Parathyroid adenoma (tissue), 2 donors: ENCODE results near the gene IRAK2.

Experiments used
- H2AFZ ChIP-seq: fragments of 300-600 bp; sonication (generic); one replicate; pipeline ENCODE4 v1.7.0; 2017; ENCODE audit warnings: antibody characterized with exemption, mild to moderate bottlenecking
- H3K27ac ChIP-seq: fragments of 300-600 bp; sonication (generic); one replicate; pipeline ENCODE4 v1.7.0; 2017
- H3K27me3 ChIP-seq: fragments of 300-600 bp; sonication (generic); one replicate; pipeline ENCODE4 v1.7.0; 2017; ENCODE audit warnings: low read length; ENCODE audit not compliant: control insufficient read depth, insufficient read depth
- H3K36me3 ChIP-seq: fragments of 300-600 bp; sonication (generic); one replicate; pipeline ENCODE4 v1.7.0; 2017; ENCODE audit warnings: low read length; ENCODE audit not compliant: control insufficient read depth, insufficient read depth
- H3K4me1 ChIP-seq: fragments of 300-600 bp; sonication (generic); one replicate; pipeline ENCODE4 v1.7.0; 2017; ENCODE audit warnings: control low read depth
- H3K4me2 ChIP-seq: fragments of 300-600 bp; sonication (generic); one replicate; pipeline ENCODE4 v1.7.0; 2017; ENCODE audit warnings: low read length
- H3K4me3 ChIP-seq: fragments of 300-600 bp; sonication (generic); one replicate; pipeline ENCODE4 v1.7.0; 2017; ENCODE audit warnings: low read depth, low read length
- H3K79me2 ChIP-seq: fragments of 300-600 bp; sonication (generic); one replicate; pipeline ENCODE4 v1.7.0; 2017; ENCODE audit warnings: control low read depth
- H3K9ac ChIP-seq: fragments of 300-600 bp; sonication (generic); one replicate; pipeline ENCODE4 v1.7.0; 2017; ENCODE audit warnings: mild to moderate bottlenecking
- H3K9me3 ChIP-seq: fragments of 300-600 bp; sonication (generic); one replicate; pipeline ENCODE4 v1.7.0; 2017; ENCODE audit warnings: low read length; ENCODE audit not compliant: control insufficient read depth
- CTCF ChIP-seq: fragments of 300-600 bp; sonication (generic); IDR thresholded peaks from one replicate; pipeline ENCODE4 v1.7.0; 2017; ENCODE audit warnings: antibody characterized with exemption, mild to moderate bottlenecking
- donor health status: primary hyperparathyroidism.

The IRAK2 gene

GRCh38 chr3:10238345-10239183 lies 73.8 kb downstream of the IRAK2 start:
- Histone ChIP-seq H3K4me1 (no peaks in the 10 kb centered on the region), H3K9me3 (no peaks in the 10 kb centered on the region), H3K27me3 (no peaks in the 10 kb centered on the region), H3K4me2 (no peak overlapping the region), H3K36me3 (no peaks in the 10 kb centered on the region), H3K79me2 (no peaks in the 10 kb centered on the region), H3K27ac (no peak overlapping the region), H3K9ac (no peak overlapping the region), H2AFZ (no peak overlapping the region), H3K4me3 (no peak overlapping the region)
- TF ChIP-seq CTCF: no peak

GRCh38 chr3:10240799-10241198 lies 76.1 kb downstream of the IRAK2 start:
- no peak overlapping the region for H3K27ac ChIP-seq
- H2AFZ ChIP-seq: no peak overlapping the region
- no peaks in the 10 kb centered on the region for H3K27me3 ChIP-seq
- H3K4me2 ChIP-seq: no peak overlapping the region
- H3K4me3 ChIP-seq: no peak overlapping the region
- H3K79me2 ChIP-seq: no peaks in the 10 kb centered on the region
- H3K36me3 ChIP-seq: no peaks in the 10 kb centered on the region
- no peak for TF ChIP-seq CTCF
- no peak overlapping the region for H3K9ac ChIP-seq
- no peaks in the 10 kb centered on the region for H3K9me3 ChIP-seq
- H3K4me1 ChIP-seq: no peaks in the 10 kb centered on the region

- H3K36me3 ChIP-seq: no peaks in the 10 kb centered on the region
- no peak overlapping the region for H3K9ac ChIP-seq
- TF ChIP-seq CTCF: no peak
- no peaks in the 10 kb centered on the region for H3K27me3 ChIP-seq
- H3K4me2 ChIP-seq: no peak overlapping the region
- no peaks in the 10 kb centered on the region for H3K9me3 ChIP-seq
- no peak overlapping the region for H3K4me3 ChIP-seq
- no peaks in the 10 kb centered on the region for H3K4me1 ChIP-seq
- H2AFZ ChIP-seq: peak overlapping the region; percentile 3
- no peak overlapping the region for H3K27ac ChIP-seq
- peaks cover 1% of the 10 kb centered on the region for H3K79me2 ChIP-seq
Measured at GRCh38 chr3:10242182-10243065, 77.7 kb downstream of the IRAK2 start.

DNA sequence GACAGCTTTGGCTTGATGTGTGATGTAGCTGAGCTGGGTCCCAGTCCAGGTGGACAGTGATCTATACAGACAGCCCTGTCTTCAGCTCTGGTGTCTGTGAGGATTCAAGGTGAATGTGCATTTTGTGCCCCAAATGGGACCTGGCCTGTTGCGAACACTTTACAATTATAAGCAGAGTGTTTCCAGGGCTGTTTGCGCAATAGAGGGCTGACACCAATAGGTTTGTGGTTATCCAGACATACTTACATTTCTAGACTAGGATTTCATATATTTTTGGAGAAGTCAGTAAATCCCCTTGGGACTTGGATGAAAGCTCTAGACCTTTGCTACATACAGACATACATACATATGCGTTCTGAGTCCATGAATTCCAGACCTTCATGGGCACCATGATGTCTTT lies 79.3 kb downstream of the IRAK2 start:
- peaks cover 6% of the 10 kb centered on the region for H3K79me2 ChIP-seq
- H3K27ac ChIP-seq: no peak overlapping the region
- H3K9me3 ChIP-seq: no peaks in the 10 kb centered on the region
- H3K4me3 ChIP-seq: no peak overlapping the region
- no peak for TF ChIP-seq CTCF
- H3K9ac ChIP-seq: no peak overlapping the region
- no peaks in the 10 kb centered on the region for H3K36me3 ChIP-seq
- H2AFZ ChIP-seq: no peak overlapping the region
- H3K4me1 ChIP-seq: peaks cover 3% of the 10 kb centered on the region
- no peak overlapping the region for H3K4me2 ChIP-seq
- no peaks in the 10 kb centered on the region for H3K27me3 ChIP-seq
